GM12878 (cell line): Measurements from ENCODE around the gene CR2. TPM values are rescaled to one million over a fixed set of nuclear protein-coding genes. Genes with fewer than 3 reads are reported as not detected.

ENCODE experiments used
- ATAC-seq: fragments of 200-7000 bp; cut with Tn5 transposase; 3 replicates; pipeline ENCODE4 v1.9.1; 2020; ENCODE audit warnings: mild to moderate bottlenecking, moderate library complexity
- BruUV-seq: library from RNA; stranded (reverse); fragments of 400-500 nt; replicated peaks from 2 replicates; lab custom pipeline; 2021; lab: Mats Ljungman, UMichigan
- CTCF ChIA-PET: fragments of 300-600 bp; sonication (Branson Sonifier 250); formaldehyde crosslinking; extraction: SDS; loops from one replicate; lab custom pipeline; 2021; ENCODE audit warnings: inconsistent platforms; lab: Yijun Ruan, JAX
- POLR2A ChIA-PET: fragments of 350-600 bp; formaldehyde crosslinking; extraction: SDS; loops from one replicate; lab custom pipeline; 2021; ENCODE audit warnings: inconsistent platforms; lab: Charles Lee
- RAD21 ChIA-PET: fragments of 300-600 bp; sonication (Branson Sonifier 250); formaldehyde crosslinking; loops from one replicate; lab custom pipeline; 2023; ENCODE audit warnings: antibody characterized with exemption; ENCODE audit not compliant: unreplicated experiment; lab: Charles Lee
- SMC1A ChIA-PET: fragments of 300-600 bp; sonication (Branson Sonifier 250); formaldehyde crosslinking; loops from one replicate; lab custom pipeline; 2023; ENCODE audit not compliant: unreplicated experiment, uncharacterized antibody; lab: Charles Lee
- DNase-seq: peaks from one replicate; pipeline ENCODE4 v3.0.0-alpha.2; 2011; ENCODE audit warnings: low read depth, low spot score
- FAIRE-seq: peaks from 3 replicates; lab custom pipeline; 2011; peaks lifted over from hg19 to GRCh38; lab: Jason Lieb, UNC
- H2AFZ ChIP-seq: 2 replicates; pipeline ENCODE4 v1.6.0; 2011; ENCODE audit warnings: low read depth, low read length, control low read depth; ENCODE audit not compliant: control insufficient read depth
- H3K27ac ChIP-seq: 2 replicates; pipeline ENCODE4 v1.5.1; 2011; ENCODE audit warnings: control low read depth; ENCODE audit not compliant: control insufficient read depth, insufficient read depth
- H3K27me3 ChIP-seq, 2 experiments: replicated peaks in 1 of 2; 2 replicates each; pipeline versions ENCODE4 v1.6.0 to v1.6.1; 2011; ENCODE audit warnings: low read length in 1 of 2; ENCODE audit not compliant: control insufficient read depth in 2 of 2, insufficient read depth in 2 of 2
- H3K36me3 ChIP-seq, 2 experiments: 2 replicates each; pipeline ENCODE4 v1.5.1; 2011; ENCODE audit warnings: low read length in 1 of 2; ENCODE audit not compliant: control insufficient read depth in 2 of 2, insufficient read depth in 2 of 2
- H3K4me1 ChIP-seq: 2 replicates; pipeline ENCODE4 v1.6.1; 2011; ENCODE audit warnings: mild to moderate bottlenecking, low read length, moderate library complexity, mixed read lengths; ENCODE audit not compliant: control insufficient read depth, insufficient read depth
- H3K4me2 ChIP-seq: 2 replicates; pipeline ENCODE4 v1.6.0; 2011; ENCODE audit warnings: control low read depth; ENCODE audit not compliant: control insufficient read depth, insufficient read depth
- H3K4me3 ChIP-seq: fragments of 200-600 bp; sonication (generic); 2 replicates; pipeline ENCODE4 v1.5.1; 2016
- H3K79me2 ChIP-seq: 2 replicates; pipeline ENCODE4 v1.6.0; 2011; ENCODE audit warnings: low read length; ENCODE audit not compliant: control insufficient read depth, insufficient read depth
- H3K9ac ChIP-seq: 2 replicates; pipeline ENCODE4 v1.8.0; 2011; ENCODE audit warnings: low read length, control low read depth, mixed read lengths; ENCODE audit not compliant: control insufficient read depth, insufficient read depth
- H3K9me3 ChIP-seq: replicated peaks from 3 replicates; pipeline ENCODE4 v1.5.1; 2011; ENCODE audit warnings: mild to moderate bottlenecking, low read length; ENCODE audit not compliant: control insufficient read depth, insufficient read depth
- H4K20me1 ChIP-seq: 2 replicates; pipeline ENCODE4 v1.6.0; 2011; ENCODE audit not compliant: control insufficient read depth, insufficient read depth
- BACH1 ChIP-seq: fragments of 450-650 bp; IDR thresholded peaks from 2 replicates; pipeline ENCODE4 v1.6.1; 2017; ENCODE audit warnings: mild to moderate bottlenecking, borderline replicate concordance
- CREB1 ChIP-seq: IDR thresholded peaks from 2 replicates; pipeline ENCODE4 v1.6.1; 2012; ENCODE audit warnings: low read depth, mild to moderate bottlenecking, inconsistent platforms
- DPF2 ChIP-seq: fragments of 450-650 bp; IDR thresholded peaks from 2 replicates; pipeline ENCODE4 v1.6.1; 2017; ENCODE audit warnings: mild to moderate bottlenecking
- FOS ChIP-seq: IDR thresholded peaks from 3 replicates; pipeline ENCODE4 v1.6.1; 2011; ENCODE audit warnings: borderline replicate concordance; ENCODE audit not compliant: insufficient read length; ENCODE audit errors: extremely low read depth
- FOXM1 ChIP-seq: IDR thresholded peaks from 2 replicates; pipeline ENCODE4 v1.6.1; 2012; ENCODE audit warnings: low read depth, mild to moderate bottlenecking, inconsistent platforms, low read length, moderate library complexity
- HDGF ChIP-seq: fragments of 450-650 bp; IDR thresholded peaks from 2 replicates; pipeline ENCODE4 v1.6.1; 2016; ENCODE audit warnings: antibody characterized with exemption
- MTA2 ChIP-seq: fragments of 450-650 bp; IDR thresholded peaks from 2 replicates; pipeline ENCODE4 v1.6.1; 2016; ENCODE audit warnings: low read depth, mild to moderate bottlenecking, moderate library complexity
- POU2F2 ChIP-seq: IDR thresholded peaks from 3 replicates; pipeline ENCODE4 v1.6.1; 2011; ENCODE audit warnings: low read depth, mild to moderate bottlenecking, low read length, borderline replicate concordance
- PRDM15 ChIP-seq: fragments of 450-650 bp; formaldehyde crosslinking; IDR thresholded peaks from 2 replicates; pipeline ENCODE4 v1.4.0; 2020; ENCODE audit warnings: mild to moderate bottlenecking, moderate library complexity
- SREBF1 ChIP-seq: IDR thresholded peaks from 2 replicates; pipeline ENCODE4 v1.6.1; 2012; ENCODE audit warnings: mild to moderate bottlenecking, low read length
- TCF3 ChIP-seq: IDR thresholded peaks from 2 replicates; pipeline ENCODE4 v1.6.1; 2012; ENCODE audit warnings: low read depth, mild to moderate bottlenecking, low read length, borderline replicate concordance; ENCODE audit not compliant: insufficient read depth
- ZBED1 ChIP-seq: IDR thresholded peaks from 2 replicates; pipeline ENCODE4 v1.6.1; 2016; ENCODE audit warnings: borderline replicate concordance
- WGBS: methylation state at CpG from one replicate; pipeline ENCODE4 v1.1.6; 2016; ENCODE audit warnings: low lambda C conversion rate; ENCODE audit not compliant: insufficient replicate concordance, insufficient coverage; ENCODE audit errors: missing lambda C conversion rate; 5-methylcytosine and 5-hydroxymethylcytosine counted together
- in situ Hi-C: fragments of 300-500 bp; cut with MboI; formaldehyde crosslinking; loops from 9 replicates; pipeline ENCODE4 v1.14.3; 2018; ENCODE audit warnings: mixed read lengths
- intact Hi-C: fragments of 100-400 bp; cut with micrococcal nuclease; formaldehyde crosslinking; loops from one replicate; pipeline ENCODE4 v1.14.2; 2022; ENCODE audit not compliant: unreplicated experiment
- polyA plus RNA-seq, 11 experiments: library from polyadenylated mRNA; depleted of rRNA in 4 of 11; unstranded in 6 of 11; stranded (reverse) in 5 of 11; fragments of >200 nt; fragmentation: Nextera tagmentation in 4 of 11; fragmentation: Illumina TruSeq in 1 of 11; extraction: Ambion mirVana in 4 of 11; extraction: Trizol in 1 of 11; gene quantifications; 1 replicate in 1 of 11; 2 replicates in 10 of 11; pipeline versions ENCODE4 v1.2.1 to v1.2.3, GENCODE V29; 2011 to 2016; ENCODE audit warnings: inconsistent platforms in 2 of 11, missing spikeins in 2 of 11, low read depth in 1 of 11
- total RNA-seq, 4 experiments: library from RNA; depleted of rRNA in 3 of 4; stranded (reverse); fragments of >200 nt in 3 of 4; fragmentation: Illumina TruSeq in 1 of 4; extraction: Trizol in 1 of 4; gene quantifications; 2 replicates each; pipeline versions ENCODE4 v1.2.1 to v1.2.3, GENCODE V29; 2013 to 2021
- TF ChIP-seq, protein P1 (sequence below): fragments of 150-350 bp; IDR thresholded peaks from 2 replicates; pipeline ENCODE4 v1.6.1; 2014; ENCODE audit warnings: mild to moderate bottlenecking, low read depth, low read length
- TF ChIP-seq, protein P2 (sequence below): fragments of 450-650 bp; IDR thresholded peaks from 2 replicates; pipeline ENCODE4 v1.6.1; 2017; ENCODE audit warnings: antibody characterized with exemption, mild to moderate bottlenecking, moderate library complexity

CR2 gene
- total and polyA plus RNA-seq, 10 of the 15 experiments (the other 5 are each of a cell fraction or from before 2014, with no cell fraction given), result 2.2 to 72.8 (median 50.6) TPM

GRCh38 chr1:207444514-207445217, 9.5 kb upstream of the CR2 start (continued):
- TF ChIP-seq, protein P1, sequence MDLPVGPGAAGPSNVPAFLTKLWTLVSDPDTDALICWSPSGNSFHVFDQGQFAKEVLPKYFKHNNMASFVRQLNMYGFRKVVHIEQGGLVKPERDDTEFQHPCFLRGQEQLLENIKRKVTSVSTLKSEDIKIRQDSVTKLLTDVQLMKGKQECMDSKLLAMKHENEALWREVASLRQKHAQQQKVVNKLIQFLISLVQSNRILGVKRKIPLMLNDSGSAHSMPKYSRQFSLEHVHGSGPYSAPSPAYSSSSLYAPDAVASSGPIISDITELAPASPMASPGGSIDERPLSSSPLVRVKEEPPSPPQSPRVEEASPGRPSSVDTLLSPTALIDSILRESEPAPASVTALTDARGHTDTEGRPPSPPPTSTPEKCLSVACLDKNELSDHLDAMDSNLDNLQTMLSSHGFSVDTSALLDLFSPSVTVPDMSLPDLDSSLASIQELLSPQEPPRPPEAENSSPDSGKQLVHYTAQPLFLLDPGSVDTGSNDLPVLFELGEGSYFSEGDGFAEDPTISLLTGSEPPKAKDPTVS, result no peak
- TF ChIP-seq BACH1, result no peak
- TF ChIP-seq MTA2, result no peak
- TF ChIP-seq CREB1, result no peak
- no peak for TF ChIP-seq TCF3

GRCh38 chr1:207453710-207454045, 450 bp upstream of the CR2 start:
- Histone ChIP-seq H3K4me1 (peaks cover 15% of the 10 kb centered on the region), H3K27me3 (no peaks in the 10 kb centered on the region), H3K36me3 (no peaks in the 10 kb centered on the region), H3K27ac (no peak overlapping the region), H3K9ac (no peak overlapping the region), H3K4me2 (peak overlapping the region; percentile 81), H2AFZ (peak overlapping the region; percentile 16), H4K20me1 (no peaks in the 10 kb centered on the region), H3K79me2 (peaks cover 19% of the 10 kb centered on the region), H3K4me3 (peak overlapping the region; percentile 77; the same call in 1 of the 2 replicates), H3K9me3 (no peaks in the 10 kb centered on the region)
- CTCF ChIA-PET, result interaction anchor here (0.7 to 3.0 kb wide), 10 partner anchors 8 to 46 kb away, joined by 3 to 13 read pairs (median 4); no protein-coding TSS in a partner anchor
- POLR2A ChIA-PET, result interaction anchor here (1.2 to 2.0 kb wide), 2 partner anchors 41 to 44 kb away, joined by 3 to 5 read pairs; no protein-coding TSS in a partner anchor
- RAD21 ChIA-PET, result interaction anchor here (1.1 to 3.1 kb wide), 5 partner anchors 19 to 46 kb away, joined by 4 to 11 read pairs (median 5); partner anchors contain the start of gene CR1
- no TSS peak for BruUV-seq
- no peak for FAIRE-seq
- 0% methylated on average over 1 of the region's 1 CpG for WGBS
- intact Hi-C loops (loop anchor here (2.0 kb wide), 2 partner anchors 23 to 45 kb away; no protein-coding TSS in a partner anchor), in situ Hi-C loops (no loop called here)
- SMC1A ChIA-PET, result interaction anchor here (0.6 to 2.9 kb wide), 8 partner anchors 8 to 67 kb away, joined by 3 to 29 read pairs (median 4); no protein-coding TSS in a partner anchor
- ATAC-seq, result no peak; the same call in 2 of the 3 replicates
- DNase-seq, result no peak
- TF ChIP-seq ZBED1, result no peak
- no peak for TF ChIP-seq FOS
- TF ChIP-seq HDGF, result no peak
- no peak for TF ChIP-seq DPF2
- TF ChIP-seq PRDM15 (CRISPR knock-in tag), result no peak
- TF ChIP-seq POU2F2, result no peak
- TF ChIP-seq, protein P2, sequence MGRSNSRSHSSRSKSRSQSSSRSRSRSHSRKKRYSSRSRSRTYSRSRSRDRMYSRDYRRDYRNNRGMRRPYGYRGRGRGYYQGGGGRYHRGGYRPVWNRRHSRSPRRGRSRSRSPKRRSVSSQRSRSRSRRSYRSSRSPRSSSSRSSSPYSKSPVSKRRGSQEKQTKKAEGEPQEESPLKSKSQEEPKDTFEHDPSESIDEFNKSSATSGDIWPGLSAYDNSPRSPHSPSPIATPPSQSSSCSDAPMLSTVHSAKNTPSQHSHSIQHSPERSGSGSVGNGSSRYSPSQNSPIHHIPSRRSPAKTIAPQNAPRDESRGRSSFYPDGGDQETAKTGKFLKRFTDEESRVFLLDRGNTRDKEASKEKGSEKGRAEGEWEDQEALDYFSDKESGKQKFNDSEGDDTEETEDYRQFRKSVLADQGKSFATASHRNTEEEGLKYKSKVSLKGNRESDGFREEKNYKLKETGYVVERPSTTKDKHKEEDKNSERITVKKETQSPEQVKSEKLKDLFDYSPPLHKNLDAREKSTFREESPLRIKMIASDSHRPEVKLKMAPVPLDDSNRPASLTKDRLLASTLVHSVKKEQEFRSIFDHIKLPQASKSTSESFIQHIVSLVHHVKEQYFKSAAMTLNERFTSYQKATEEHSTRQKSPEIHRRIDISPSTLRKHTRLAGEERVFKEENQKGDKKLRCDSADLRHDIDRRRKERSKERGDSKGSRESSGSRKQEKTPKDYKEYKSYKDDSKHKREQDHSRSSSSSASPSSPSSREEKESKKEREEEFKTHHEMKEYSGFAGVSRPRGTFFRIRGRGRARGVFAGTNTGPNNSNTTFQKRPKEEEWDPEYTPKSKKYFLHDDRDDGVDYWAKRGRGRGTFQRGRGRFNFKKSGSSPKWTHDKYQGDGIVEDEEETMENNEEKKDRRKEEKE, result no peak
- TF ChIP-seq FOXM1, result no peak
- TF ChIP-seq SREBF1, result no peak
